Mesothelial cell of epicardium (in vitro differentiated cells): ENCODE data around the gene LRRC36. TPM values are rescaled to one million over a fixed set of nuclear protein-coding genes. Genes with fewer than 3 reads are reported as not detected.

Experiments
- DNase-seq, 2 experiments: peaks; one replicate each; pipeline ENCODE4 v3.0.0; 2021; ENCODE audit warnings: low spot score in 2 of 2; ENCODE audit not compliant: unreplicated experiment in 2 of 2
- H3K27ac Mint-ChIP-seq: 2 replicates; pipeline ENCODE4 v1.8.0; 2021; ENCODE audit warnings: mixed read lengths
- H3K27me3 Mint-ChIP-seq: 2 replicates; pipeline ENCODE4 v1.8.0; 2021; ENCODE audit warnings: low read depth, mixed read lengths
- H3K36me3 Mint-ChIP-seq: 2 replicates; pipeline ENCODE4 v1.8.0; 2021; ENCODE audit warnings: mixed read lengths
- H3K4me1 Mint-ChIP-seq: 2 replicates; pipeline ENCODE4 v1.8.0; 2021; ENCODE audit warnings: mixed read lengths
- H3K4me3 Mint-ChIP-seq: 2 replicates; pipeline ENCODE4 v1.8.0; 2021; ENCODE audit warnings: mild to moderate bottlenecking, moderate library complexity, mixed read lengths
- H3K9me3 Mint-ChIP-seq: 2 replicates; pipeline ENCODE4 v1.8.0; 2021; ENCODE audit warnings: mixed read lengths
- CTCF ChIP-seq: fragments of 200-600 bp; sonication (generic); IDR thresholded peaks from one replicate; pipeline ENCODE4 v1.5.0; 2021; ENCODE audit warnings: antibody characterized with exemption; ENCODE audit not compliant: unreplicated experiment
- total RNA-seq: library from RNA; stranded (reverse); gene quantifications from 3 replicates; pipeline ENCODE4 v1.2.1, GENCODE V29; 2021

Gene LRRC36
- total RNA-seq, 1 donor from 2014 or later, result 0.20 TPM

GRCh38 chr16:67406111-67406971, 79.7 kb downstream of the LRRC36 start:
- TF ChIP-seq CTCF, result no peak
- no peaks in the 10 kb centered on the region for H3K36me3 Mint-ChIP-seq
- peaks cover 23% of the 10 kb centered on the region for H3K4me1 Mint-ChIP-seq
- H3K9me3 Mint-ChIP-seq, result no peaks in the 10 kb centered on the region
- no peaks in the 10 kb centered on the region for H3K27me3 Mint-ChIP-seq
- peak overlapping the region; percentile 39 for H3K27ac Mint-ChIP-seq
- no peak for DNase-seq
- no peak overlapping the region for H3K4me3 Mint-ChIP-seq

GRCh38 chr16:67407176-67407787, 80.7 kb downstream of the LRRC36 start:
- Mint-ChIP-seq H3K9me3 (no peaks in the 10 kb centered on the region), H3K36me3 (no peaks in the 10 kb centered on the region), H3K4me1 (peaks cover 24% of the 10 kb centered on the region), H3K4me3 (no peak overlapping the region), H3K27me3 (no peaks in the 10 kb centered on the region), H3K27ac (no peak overlapping the region)
- no peak for TF ChIP-seq CTCF
- DNase-seq, result no peak

- Mint-ChIP-seq H3K9me3 (no peaks in the 10 kb centered on the region), H3K27me3 (no peaks in the 10 kb centered on the region), H3K4me3 (no peak overlapping the region), H3K4me1 (peaks cover 25% of the 10 kb centered on the region), H3K27ac (no peak overlapping the region), H3K36me3 (no peaks in the 10 kb centered on the region)
- no peak for TF ChIP-seq CTCF
- DNase-seq, result no peak
These were observed 81.3 kb downstream of the LRRC36 start for GRCh38 chr16:67407788-67408452.

GRCh38 chr16:67409631-67410030, 83.0 kb downstream of the LRRC36 start:
- no peak for TF ChIP-seq CTCF
- H3K9me3 Mint-ChIP-seq, result no peaks in the 10 kb centered on the region
- peaks cover 11% of the 10 kb centered on the region for H3K4me1 Mint-ChIP-seq
- no peak overlapping the region for H3K27ac Mint-ChIP-seq
- H3K4me3 Mint-ChIP-seq, result no peak overlapping the region
- H3K27me3 Mint-ChIP-seq, result no peaks in the 10 kb centered on the region
- H3K36me3 Mint-ChIP-seq, result no peaks in the 10 kb centered on the region
- DNase-seq, result no peak

- no peaks in the 10 kb centered on the region for H3K9me3 Mint-ChIP-seq
- no peak overlapping the region for H3K27ac Mint-ChIP-seq
- H3K4me1 Mint-ChIP-seq, result peaks cover 7% of the 10 kb centered on the region
- no peak for DNase-seq
- TF ChIP-seq CTCF, result no peak
- no peaks in the 10 kb centered on the region for H3K27me3 Mint-ChIP-seq
- no peaks in the 10 kb centered on the region for H3K36me3 Mint-ChIP-seq
- H3K4me3 Mint-ChIP-seq, result no peak overlapping the region
These were observed 84.7 kb downstream of the LRRC36 start for GRCh38 chr16:67411339-67411738.
